Posterior cingulate gyrus (tissue), 11 donors: ENCODE data around the gene SLC2A1.
"Not testable (repeated sequence)": the region's sequence is repeated elsewhere in the genome, so short reads cannot be mapped to it uniquely, and the experiment has no call there.

ENCODE experiments used
- DNase-seq, 10 donors: peaks; one replicate each; pipeline versions ENCODE4 v3.0.0 to v3.0.0-alpha.2; 2020 to 2021; ENCODE audit warnings: mixed read lengths in 3 of 10
- intact Hi-C: fragments of 100-400 bp; cut with DNase I; formaldehyde crosslinking; loops from one replicate; pipeline ENCODE4 v1.15.1; 2023

The SLC2A1 gene

GRCh38 chr1:42931911-42932422 lies 26.7 kb downstream of the SLC2A1 start:
- intact Hi-C loops, result no loop called here
- DNase-seq, result peak in 3 of 10 donors; percentile 67 to 87 (median 69)

GRCh38 chr1:42931108-42931539 lies 27.5 kb downstream of the SLC2A1 start:
- intact Hi-C loops, result no loop called here
- DNase-seq, result peak in 3 of 10 donors; percentile 71 to 89 (median 87)

- DNase-seq, result peak in 2 of 10 donors; percentile 75 to 78
- intact Hi-C loops, result no loop called here
Observed at GRCh38 chr1:42930178-42931107, 28.2 kb downstream of the SLC2A1 start.

- intact Hi-C loops, result no loop called here
- peak in 1 of 10 donors; percentile 51 for DNase-seq
Observed at GRCh38 chr1:42929434-42930177, 29.1 kb downstream of the SLC2A1 start.

- intact Hi-C loops, result no loop called here
- peak in 2 of 10 donors; percentile 43 to 63 for DNase-seq
Observed at GRCh38 chr1:42928859-42929258, 29.8 kb downstream of the SLC2A1 start.

GRCh38 chr1:42927920-42928505 lies 30.7 kb downstream of the SLC2A1 start:
- peak in 1 of 10 donors; percentile 52 for DNase-seq

GRCh38 chr1:42927274-42927841 lies 31.3 kb downstream of the SLC2A1 start:
- no peak for DNase-seq

More at GRCh38 chr1:42927920-42928505, 30.7 kb downstream of the SLC2A1 start:
- intact Hi-C loops, result no loop called here

GRCh38 chr1:42926879-42927242 lies 31.8 kb downstream of the SLC2A1 start:
- intact Hi-C loops, result no loop called here

More at GRCh38 chr1:42927274-42927841, 31.3 kb downstream of the SLC2A1 start:
- intact Hi-C loops, result no loop called here

GRCh38 chr1:42926235-42926878 lies 32.3 kb downstream of the SLC2A1 start:
- DNase-seq, result no peak
- intact Hi-C loops, result no loop called here

More at GRCh38 chr1:42926879-42927242, 31.8 kb downstream of the SLC2A1 start:
- peak in 1 of 10 donors; percentile 79 for DNase-seq

- intact Hi-C loops, result loop anchor here (5.0 kb wide), 1 partner anchor 108 kb away; the partner anchor contains the start of genes ERMAP and SVBP
- DNase-seq, result peak in 6 of 10 donors; percentile 41 to 90 (median 68)
Observed at GRCh38 chr1:42924851-42925760, 33.6 kb downstream of the SLC2A1 start.

GRCh38 chr1:42924082-42924850 lies 34.4 kb downstream of the SLC2A1 start:
- peak; percentile 95 to 100 (median 97) for DNase-seq
- intact Hi-C loops, result loop anchor here (5.0 kb wide), 1 partner anchor 107 kb away; the partner anchor contains the start of genes ERMAP and SVBP

- intact Hi-C loops, result loop anchor here (2.0 to 5.0 kb wide), 2 partner anchors 106 to 149 kb away; partner anchors contain the start of genes ERMAP and SVBP
Observed at GRCh38 chr1:42923367-42924081, 35.1 kb downstream of the SLC2A1 start.

GRCh38 chr1:42922687-42923366 lies 35.8 kb downstream of the SLC2A1 start:
- intact Hi-C loops, result loop anchor here (2.0 to 5.0 kb wide), 2 partner anchors 106 to 150 kb away; partner anchors contain the start of genes ERMAP and SVBP
- peak in 2 of 10 donors; percentile 52 to 85 for DNase-seq

More at GRCh38 chr1:42923367-42924081, 35.1 kb downstream of the SLC2A1 start:
- DNase-seq, result no peak

- DNase-seq, result peak in 2 of 10 donors; percentile 54 to 69
- intact Hi-C loops, result loop anchor here (2.0 to 5.0 kb wide), 2 partner anchors 104 to 151 kb away; partner anchors contain the start of genes ERMAP and SVBP
Observed at GRCh38 chr1:42921769-42922168, 36.9 kb downstream of the SLC2A1 start.

- intact Hi-C loops, result loop anchor here (5.0 kb wide), 1 partner anchor 102 kb away; the partner anchor contains the start of genes ERMAP and SVBP
- not testable (repeated sequence) for DNase-seq
Observed at GRCh38 chr1:42919651-42920050, 39.0 kb downstream of the SLC2A1 start.

GRCh38 chr1:42917241-42917495 lies 41.5 kb downstream of the SLC2A1 start:
- intact Hi-C loops, result no loop called here
- DNase-seq, result peak in 1 of 10 donors; percentile 79
